ENCODE measurements around the gene CBFA2T3. TPM values are rescaled to one million over a fixed set of nuclear protein-coding genes. Genes with fewer than 3 reads are reported as not detected.

The CBFA2T3 gene
- total and polyA plus RNA-seq, 8 donors = 3.8 to 10.4 (median 5.4) TPM

DNA sequence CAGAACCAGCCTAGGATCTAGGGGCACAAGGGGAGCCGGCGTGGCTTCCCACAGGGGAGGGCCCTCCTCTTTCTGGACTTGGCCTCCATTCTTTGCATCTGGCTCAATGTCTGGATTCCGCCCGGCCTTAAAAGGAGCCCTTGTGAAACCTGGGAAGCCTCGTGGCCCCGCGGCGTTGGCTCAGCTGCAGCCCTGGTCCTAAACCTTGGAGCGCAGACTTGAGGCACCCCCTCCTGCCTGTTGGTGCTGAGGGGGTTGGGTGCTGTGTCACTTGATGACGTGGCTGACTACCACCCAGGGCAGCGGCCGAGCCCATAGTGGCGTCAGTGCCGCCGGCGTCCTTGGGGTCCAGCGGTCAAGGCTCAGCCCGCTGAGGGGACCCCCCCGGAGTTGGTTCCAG is 115.6 kb downstream of the CBFA2T3 start:
- peaks cover 0 to 50% of the 10 kb centered on the region in 2 donors for H3K36me3 ChIP-seq
- no peak for DNase-seq
- H3K4me3 ChIP-seq = no peak overlapping the region
- no peaks in the 10 kb centered on the region for H3K9me3 ChIP-seq
- TF ChIP-seq, protein P1, sequence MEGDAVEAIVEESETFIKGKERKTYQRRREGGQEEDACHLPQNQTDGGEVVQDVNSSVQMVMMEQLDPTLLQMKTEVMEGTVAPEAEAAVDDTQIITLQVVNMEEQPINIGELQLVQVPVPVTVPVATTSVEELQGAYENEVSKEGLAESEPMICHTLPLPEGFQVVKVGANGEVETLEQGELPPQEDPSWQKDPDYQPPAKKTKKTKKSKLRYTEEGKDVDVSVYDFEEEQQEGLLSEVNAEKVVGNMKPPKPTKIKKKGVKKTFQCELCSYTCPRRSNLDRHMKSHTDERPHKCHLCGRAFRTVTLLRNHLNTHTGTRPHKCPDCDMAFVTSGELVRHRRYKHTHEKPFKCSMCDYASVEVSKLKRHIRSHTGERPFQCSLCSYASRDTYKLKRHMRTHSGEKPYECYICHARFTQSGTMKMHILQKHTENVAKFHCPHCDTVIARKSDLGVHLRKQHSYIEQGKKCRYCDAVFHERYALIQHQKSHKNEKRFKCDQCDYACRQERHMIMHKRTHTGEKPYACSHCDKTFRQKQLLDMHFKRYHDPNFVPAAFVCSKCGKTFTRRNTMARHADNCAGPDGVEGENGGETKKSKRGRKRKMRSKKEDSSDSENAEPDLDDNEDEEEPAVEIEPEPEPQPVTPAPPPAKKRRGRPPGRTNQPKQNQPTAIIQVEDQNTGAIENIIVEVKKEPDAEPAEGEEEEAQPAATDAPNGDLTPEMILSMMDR (IDR thresholded peaks at IDR 0.05) = no peak
- intact Hi-C loops (cut with DNase I) = no loop called here
- H3K27ac ChIP-seq = no peak overlapping the region
- H3K4me1 ChIP-seq = peaks cover 9 to 23% of the 10 kb centered on the region in 2 donors
- H3K27me3 ChIP-seq = peaks cover 0 to 9% of the 10 kb centered on the region in 2 donors
- no peak for ATAC-seq

DNA sequence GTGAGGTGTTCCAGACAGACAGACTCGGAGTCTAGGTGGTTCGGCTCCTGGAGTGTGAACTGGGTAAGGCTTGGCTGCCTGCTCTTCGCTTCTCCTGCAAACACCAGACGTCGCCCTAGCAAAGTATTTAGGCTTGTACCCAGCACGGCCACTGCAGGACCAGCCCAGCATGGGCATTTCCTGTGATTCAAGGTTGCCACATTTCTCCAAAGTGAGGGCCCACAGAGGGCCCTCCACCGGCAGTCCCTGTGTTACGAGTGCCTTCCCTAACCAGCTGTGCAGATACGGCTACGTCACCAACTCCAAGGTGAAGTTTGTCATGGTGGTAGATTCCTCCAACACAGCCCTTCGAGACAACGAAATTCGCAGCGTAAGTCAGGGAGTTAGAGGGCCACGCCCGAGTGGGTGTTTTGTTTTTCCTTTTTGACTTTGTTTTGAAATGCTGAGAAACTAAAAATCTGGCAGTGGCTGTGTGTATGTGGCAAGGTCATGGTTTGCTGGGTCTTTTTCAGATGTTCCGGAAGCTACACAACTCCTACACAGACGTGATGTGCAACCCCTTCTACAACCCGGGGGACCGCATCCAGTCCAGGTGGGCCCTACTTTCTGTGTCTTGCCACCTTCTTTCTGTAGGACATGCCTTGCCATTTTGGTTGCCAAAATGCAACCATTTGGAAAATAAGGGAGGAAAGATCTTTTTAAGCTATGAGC is 117.5 kb downstream of the CBFA2T3 start:
- intact Hi-C loops (cut with DNase I) = no loop called here
- H3K4me1 ChIP-seq = peaks cover 17 to 41% of the 10 kb centered on the region in 2 donors
- DNase-seq = no peak
- no peak overlapping the region for H3K27ac ChIP-seq
- ATAC-seq = no peak
- H3K4me3 ChIP-seq = no peak overlapping the region
- no peaks in the 10 kb centered on the region for H3K9me3 ChIP-seq
- H3K36me3 ChIP-seq = peaks cover 0 to 50% of the 10 kb centered on the region in 2 donors
- H3K27me3 ChIP-seq = no peaks in the 10 kb centered on the region
- TF ChIP-seq, protein P1 (IDR thresholded peaks at IDR 0.05) = no peak

DNA sequence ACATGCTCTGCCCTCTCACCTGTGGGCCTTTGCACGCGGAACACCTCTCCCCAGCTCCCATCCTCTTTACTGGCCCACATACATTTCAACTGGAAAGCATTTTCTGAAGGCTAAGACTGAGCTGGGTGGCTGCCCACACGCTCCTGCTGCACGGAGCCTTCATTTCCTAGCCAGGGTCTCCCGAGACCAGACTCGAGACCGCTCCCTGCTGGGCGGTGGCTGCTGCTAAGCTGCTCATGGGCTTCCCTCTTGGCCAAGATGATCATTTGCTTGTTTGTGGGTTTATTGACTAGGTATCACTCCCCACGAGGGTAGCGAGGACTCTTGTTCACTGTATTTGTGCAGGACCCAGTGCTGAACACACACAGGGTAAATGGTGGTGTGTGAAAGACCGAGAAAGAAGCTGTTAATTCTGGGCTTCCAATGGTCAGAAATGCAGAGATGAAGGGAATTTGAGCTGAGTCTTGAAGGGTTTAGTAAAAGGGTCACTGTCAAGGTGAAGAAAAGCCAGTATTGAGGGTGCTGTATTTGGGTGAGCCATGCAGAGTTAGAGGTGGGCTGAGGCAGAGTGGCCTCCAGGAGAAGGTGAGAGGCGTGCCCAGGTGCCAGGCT is 119.2 kb downstream of the CBFA2T3 start:
- Histone ChIP-seq H3K36me3 (peaks cover 0 to 44% of the 10 kb centered on the region in 2 donors), H3K4me3 (peak overlapping the region; percentile 90 to 100), H3K27me3 (no peaks in the 10 kb centered on the region), H3K4me1 (peaks cover 21 to 58% of the 10 kb centered on the region in 2 donors), H3K27ac (peak overlapping the region; percentile 63 to 83), H3K9me3 (no peaks in the 10 kb centered on the region)
- intact Hi-C loops (cut with DNase I) = no loop called here
- TF ChIP-seq, protein P1 (IDR thresholded peaks at IDR 0.05) = peak; percentile 46 to 66
- DNase-seq (peak; percentile 53 to 91 (median 80)), ATAC-seq (peak; percentile 82)

DNA sequence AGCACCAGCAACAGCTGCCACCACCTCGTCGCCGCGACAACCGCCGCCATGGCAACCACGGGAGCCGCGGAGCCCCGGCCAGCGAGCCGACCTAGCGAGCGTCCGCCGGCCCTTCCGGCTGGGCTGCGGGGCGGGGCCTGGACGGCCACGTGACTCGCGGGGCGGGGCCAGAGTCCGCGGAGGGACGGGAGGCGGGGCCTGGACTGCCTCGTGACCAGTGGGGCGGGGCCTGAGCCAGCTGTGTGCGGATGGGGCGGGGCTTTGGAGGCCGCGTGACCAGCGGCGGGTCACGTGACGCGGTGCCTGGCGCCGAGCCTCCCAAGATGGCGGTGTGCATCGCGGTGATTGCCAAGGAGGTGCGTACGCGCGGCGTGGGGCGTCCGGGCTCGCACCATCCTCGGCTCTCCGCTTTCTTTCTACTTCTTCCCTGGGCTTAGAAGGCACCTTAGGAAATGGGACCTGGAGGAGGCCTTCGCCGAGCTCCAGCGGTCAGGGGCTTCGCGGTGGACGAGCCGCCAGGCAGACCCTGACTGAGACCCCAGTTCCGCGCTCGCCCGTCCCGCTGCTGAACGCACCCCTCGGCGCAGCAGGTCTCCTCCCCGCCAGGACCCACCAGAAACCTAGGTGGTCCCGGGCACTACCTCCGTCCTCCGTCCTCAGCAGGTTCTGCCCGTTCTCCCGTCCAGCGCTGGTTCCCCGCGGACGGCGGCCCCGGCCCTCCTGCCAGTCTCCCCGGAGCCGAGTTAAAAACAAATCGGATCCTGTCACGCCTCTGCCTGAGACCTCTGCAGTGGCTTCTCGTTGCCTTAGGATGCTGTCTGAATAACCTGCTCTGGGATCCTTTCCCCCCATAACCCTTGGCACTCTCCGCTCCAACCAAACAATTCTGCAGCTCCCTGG is 119.9 kb downstream of the CBFA2T3 start, which contains the start of the genes GALNS and TRAPPC2L:
Gene GALNS (minus strand): TSS at position 120 of the 900 bp plus-strand sequence. CDS start 70 bp downstream, at position 50.
Gene TRAPPC2L (plus strand): TSS at position 300 of the 900 bp plus-strand sequence. CDS start 24 bp downstream, at position 324.
- ATAC-seq (peak; percentile 98), DNase-seq (peak; percentile 94 to 99 (median 98))
- H3K4me3 ChIP-seq = peak within 1 kb of the TSS; percentile 90 to 100
- no peaks in the 10 kb centered on the region for H3K9me3 ChIP-seq
- peaks cover 21 to 64% of the 10 kb centered on the region in 2 donors for H3K4me1 ChIP-seq
- peaks cover 0 to 37% of the 10 kb centered on the region in 2 donors for H3K36me3 ChIP-seq
- TF ChIP-seq, protein P1 (IDR thresholded peaks at IDR 0.05) = no peak
- intact Hi-C loops (cut with DNase I) = no loop called here
- H3K27ac ChIP-seq = peak within 1 kb of the TSS; percentile 63 to 83
- no peaks in the 10 kb centered on the region for H3K27me3 ChIP-seq
